Measurements from ENCODE around the gene ACOT9.
"Not testable (repeated sequence)": the region's sequence is repeated elsewhere in the genome, so short reads cannot be mapped to it uniquely, and the experiment has no call there.

ACOT9 gene

GRCh38 chrX:23694606-23695005 lies 48.5 kb downstream of the ACOT9 start:
- CTCF ChIA-PET = interaction anchor here (6.3 kb wide), 1 partner anchor 208 kb away, joined by 69 read pairs; no protein-coding TSS in a partner anchor
- no peak overlapping the region for H3K4me3 Mint-ChIP-seq
- peak; percentile 57 for DNase-seq
- H3K9me3 Mint-ChIP-seq = no peaks in the 10 kb centered on the region
- H3K27me3 Mint-ChIP-seq = no peaks in the 10 kb centered on the region
- H3K4me1 Mint-ChIP-seq = peaks cover 2% of the 10 kb centered on the region
- H3K27ac Mint-ChIP-seq = no peak overlapping the region
- no peaks in the 10 kb centered on the region for H3K36me3 Mint-ChIP-seq

DNA sequence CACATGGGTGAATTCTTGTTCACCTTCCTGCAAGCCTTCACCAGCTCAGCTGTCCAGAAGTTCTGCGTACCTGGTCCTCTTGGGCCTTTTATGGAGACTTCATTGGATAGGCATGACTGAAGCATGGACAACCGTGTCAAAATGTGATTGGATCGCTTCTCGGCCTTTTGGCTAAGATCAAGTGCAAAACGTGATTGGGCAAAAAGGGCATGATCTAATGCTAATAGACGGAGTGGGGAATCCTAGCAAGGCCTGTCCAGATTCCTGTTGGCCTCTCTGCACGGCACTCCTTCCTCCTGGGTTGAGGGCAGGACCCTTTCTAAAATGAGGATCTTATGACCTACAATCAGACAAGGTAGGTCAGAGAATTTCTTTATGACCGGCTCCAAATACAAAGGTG lies 50.9 kb downstream of the ACOT9 start:
- no peaks in the 10 kb centered on the region for H3K9me3 Mint-ChIP-seq
- no peaks in the 10 kb centered on the region for H3K27me3 Mint-ChIP-seq
- no peak for DNase-seq
- H3K4me1 Mint-ChIP-seq = no peaks in the 10 kb centered on the region
- H3K4me3 Mint-ChIP-seq = no peak overlapping the region
- H3K27ac Mint-ChIP-seq = no peak overlapping the region
- H3K36me3 Mint-ChIP-seq = no peaks in the 10 kb centered on the region
- CTCF ChIA-PET = interaction anchor here (0.9 to 6.3 kb wide), 3 partner anchors 91 to 210 kb away, joined by 3 to 69 read pairs (median 3); partner anchors contain the start of gene SAT1

GRCh38 chrX:23676486-23676885 lies 66.6 kb downstream of the ACOT9 start:
- H3K9me3 Mint-ChIP-seq, DNase-seq, H3K4me3 Mint-ChIP-seq, H3K27ac Mint-ChIP-seq, H3K27me3 Mint-ChIP-seq: not testable (repeated sequence)
- Mint-ChIP-seq H3K4me1 (peaks cover 13% of the 10 kb centered on the region), H3K36me3 (peaks cover 22% of the 10 kb centered on the region)
- CTCF ChIA-PET = interaction anchor here (0.6 kb wide), 1 partner anchor 13 kb away, joined by 4 read pairs; no protein-coding TSS in a partner anchor

GRCh38 chrX:23673108-23673507 lies 70.0 kb downstream of the ACOT9 start:
- H3K27ac Mint-ChIP-seq = no peak overlapping the region
- H3K27me3 Mint-ChIP-seq = no peaks in the 10 kb centered on the region
- no peak for DNase-seq
- H3K9me3 Mint-ChIP-seq = no peaks in the 10 kb centered on the region
- CTCF ChIA-PET = no interaction called here
- H3K4me1 Mint-ChIP-seq = peaks cover 21% of the 10 kb centered on the region
- no peak overlapping the region for H3K4me3 Mint-ChIP-seq
- peaks cover 23% of the 10 kb centered on the region for H3K36me3 Mint-ChIP-seq

GRCh38 chrX:23670528-23670927 lies 72.5 kb downstream of the ACOT9 start:
- Mint-ChIP-seq H3K4me1 (peaks cover 26% of the 10 kb centered on the region), H3K36me3 (peaks cover 15% of the 10 kb centered on the region), H3K9me3 (no peaks in the 10 kb centered on the region), H3K4me3 (no peak overlapping the region), H3K27me3 (no peaks in the 10 kb centered on the region), H3K27ac (no peak overlapping the region)
- DNase-seq = no peak
- CTCF ChIA-PET = no interaction called here

- Mint-ChIP-seq H3K36me3 (peaks cover 10% of the 10 kb centered on the region), H3K27me3 (no peaks in the 10 kb centered on the region), H3K4me1 (peaks cover 26% of the 10 kb centered on the region), H3K9me3 (no peaks in the 10 kb centered on the region), H3K27ac (peak overlapping the region; percentile 90), H3K4me3 (peak overlapping the region; percentile 80)
- CTCF ChIA-PET = no interaction called here
- no peak for DNase-seq
Measured at GRCh38 chrX:23668335-23668734, 74.7 kb downstream of the ACOT9 start.

DNA sequence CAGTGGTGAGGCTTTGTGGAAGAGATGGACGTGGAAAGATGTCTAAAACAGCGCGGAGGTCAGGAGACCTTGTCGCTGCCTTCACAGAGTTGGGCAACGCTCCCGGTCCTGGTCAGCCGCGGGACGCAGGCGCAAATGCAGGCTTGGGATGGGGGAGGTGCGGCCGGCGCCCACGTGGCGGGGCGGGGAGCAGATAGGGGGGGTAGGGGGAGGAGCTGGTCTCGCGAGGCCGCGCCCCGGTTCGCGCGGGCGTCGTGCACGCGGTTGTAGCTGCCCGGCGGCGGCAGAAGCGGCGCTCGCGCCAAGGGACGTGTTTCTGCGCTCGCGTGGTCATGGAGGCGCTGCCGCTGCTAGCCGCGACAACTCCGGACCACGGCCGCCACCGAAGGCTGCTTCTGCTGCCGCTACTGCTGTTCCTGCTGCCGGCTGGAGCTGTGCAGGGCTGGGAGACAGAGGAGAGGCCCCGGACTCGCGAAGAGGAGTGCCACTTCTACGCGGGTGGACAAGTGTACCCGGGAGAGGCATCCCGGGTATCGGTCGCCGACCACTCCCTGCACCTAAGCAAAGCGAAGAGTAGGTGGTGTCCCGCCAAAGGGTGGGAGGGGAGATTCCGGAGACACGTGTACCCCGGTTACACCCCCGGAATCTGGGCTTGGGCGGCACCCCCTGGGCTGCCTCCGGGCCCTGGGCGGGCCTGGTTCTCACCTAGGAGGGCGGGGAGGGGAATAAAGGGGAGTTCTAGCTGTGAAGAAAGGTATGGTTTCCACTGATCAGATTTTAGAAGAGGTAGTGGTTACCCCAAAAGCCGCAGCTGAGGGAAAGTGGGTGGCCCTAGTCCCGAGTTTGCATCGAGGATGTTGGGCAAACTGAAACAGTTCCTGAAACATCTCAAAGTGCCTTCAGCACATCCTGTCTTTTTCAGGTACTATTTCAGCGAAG lies 75.6 kb downstream of the ACOT9 start, which contains the start of gene PRDX4:
TSS of gene PRDX4 (plus strand) at position 255 of the 939 bp plus-strand sequence. CDS start at position 333, 78 bp downstream.
- CTCF ChIA-PET = no interaction called here
- DNase-seq = peak; percentile 78
- Mint-ChIP-seq H3K27ac (peak within 1 kb of the TSS; percentile 90), H3K9me3 (no peaks in the 10 kb centered on the region), H3K27me3 (no peaks in the 10 kb centered on the region), H3K4me3 (peak within 1 kb of the TSS; percentile 80), H3K36me3 (peaks cover 4% of the 10 kb centered on the region), H3K4me1 (peaks cover 33% of the 10 kb centered on the region)

- peaks cover under 1% of the 10 kb centered on the region for H3K36me3 Mint-ChIP-seq
- no peaks in the 10 kb centered on the region for H3K9me3 Mint-ChIP-seq
- peak overlapping the region; percentile 80 for H3K4me3 Mint-ChIP-seq
- no peaks in the 10 kb centered on the region for H3K27me3 Mint-ChIP-seq
- peaks cover 45% of the 10 kb centered on the region for H3K4me1 Mint-ChIP-seq
- DNase-seq = no peak
- peak overlapping the region; percentile 90 for H3K27ac Mint-ChIP-seq
- CTCF ChIA-PET = no interaction called here
Measured at GRCh38 chrX:23666282-23666681, 76.8 kb downstream of the ACOT9 start.

GRCh38 chrX:23664496-23664895 lies 78.6 kb downstream of the ACOT9 start:
- CTCF ChIA-PET = no interaction called here
- DNase-seq = no peak
- Mint-ChIP-seq H3K27me3 (no peaks in the 10 kb centered on the region), H3K4me3 (no peak overlapping the region), H3K4me1 (peaks cover 52% of the 10 kb centered on the region), H3K9me3 (no peaks in the 10 kb centered on the region), H3K27ac (no peak overlapping the region), H3K36me3 (no peaks in the 10 kb centered on the region)

GRCh38 chrX:23662853-23663252 lies 80.2 kb downstream of the ACOT9 start:
- CTCF ChIA-PET = interaction anchor here (1.3 kb wide), 1 partner anchor 239 kb away, joined by 4 read pairs; no protein-coding TSS in a partner anchor
- Mint-ChIP-seq H3K4me1 (peaks cover 42% of the 10 kb centered on the region), H3K27ac (peak overlapping the region; percentile 83), H3K27me3 (no peaks in the 10 kb centered on the region), H3K4me3 (no peak overlapping the region), H3K9me3 (no peaks in the 10 kb centered on the region), H3K36me3 (no peaks in the 10 kb centered on the region)
- DNase-seq = no peak

DNA sequence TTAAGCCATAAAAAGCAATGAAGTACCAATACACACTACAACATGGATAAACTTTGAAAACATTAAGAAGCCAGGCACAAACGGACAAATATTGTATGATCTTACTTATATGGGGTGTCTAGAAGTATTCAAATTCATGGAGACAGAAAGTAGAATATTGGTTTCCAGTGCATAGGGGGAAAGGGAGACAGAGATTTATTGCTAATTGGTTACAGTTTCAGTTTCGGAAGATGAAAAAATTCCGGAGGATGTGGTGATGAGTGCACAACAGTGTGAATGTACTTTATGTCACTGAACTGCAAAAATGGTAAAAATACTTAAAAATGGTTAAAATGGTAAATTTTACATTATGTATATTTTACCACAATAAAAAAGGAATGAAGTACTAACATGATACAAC lies 80.9 kb downstream of the ACOT9 start:
- Mint-ChIP-seq H3K4me3 (no peak overlapping the region), H3K27me3 (no peaks in the 10 kb centered on the region), H3K27ac (peak overlapping the region; percentile 83), H3K9me3 (no peaks in the 10 kb centered on the region), H3K4me1 (peaks cover 41% of the 10 kb centered on the region), H3K36me3 (no peaks in the 10 kb centered on the region)
- CTCF ChIA-PET = interaction anchor here (1.3 kb wide), 1 partner anchor 240 kb away, joined by 4 read pairs; no protein-coding TSS in a partner anchor
- DNase-seq = no peak

DNA sequence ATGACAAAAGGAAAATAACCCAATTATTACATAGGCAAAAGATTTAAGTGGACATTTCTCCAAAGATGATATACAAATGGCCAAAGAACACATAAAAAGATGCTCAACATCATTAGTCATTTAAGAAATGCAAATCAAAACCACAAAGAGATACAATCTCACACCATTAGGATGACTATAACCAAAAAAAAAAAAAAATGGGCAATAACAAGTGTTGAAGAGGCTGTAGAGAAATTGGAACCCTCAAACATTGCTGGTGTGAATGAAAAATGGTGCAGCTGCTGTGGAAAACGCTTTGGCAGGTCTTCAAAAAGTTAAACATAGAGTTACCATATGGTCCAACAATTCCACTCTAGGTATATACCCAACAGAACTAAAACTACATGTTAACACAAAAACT lies 81.4 kb downstream of the ACOT9 start:
- DNase-seq = no peak
- CTCF ChIA-PET = no interaction called here
- H3K27ac Mint-ChIP-seq = no peak overlapping the region
- no peaks in the 10 kb centered on the region for H3K36me3 Mint-ChIP-seq
- no peak overlapping the region for H3K4me3 Mint-ChIP-seq
- H3K4me1 Mint-ChIP-seq = peaks cover 39% of the 10 kb centered on the region
- no peaks in the 10 kb centered on the region for H3K27me3 Mint-ChIP-seq
- no peaks in the 10 kb centered on the region for H3K9me3 Mint-ChIP-seq

DNA sequence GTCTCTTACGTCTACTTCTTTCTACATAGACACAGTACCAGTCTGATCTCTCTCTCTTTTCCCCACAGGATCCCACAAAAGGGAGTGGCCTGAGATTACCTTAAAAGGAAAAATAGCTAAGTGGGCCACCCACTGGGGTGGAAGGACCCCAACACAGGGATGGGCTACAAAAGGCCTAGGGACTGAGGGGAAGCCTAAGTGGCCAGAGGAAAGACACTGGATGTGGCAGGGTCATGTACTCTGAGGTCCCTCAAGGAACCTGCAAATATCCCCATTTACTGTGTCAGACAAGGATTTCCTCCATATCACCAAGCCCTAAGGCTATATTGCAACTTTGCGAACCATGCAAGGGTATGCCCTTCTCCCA lies 82.3 kb downstream of the ACOT9 start:
- Mint-ChIP-seq H3K27me3 (no peaks in the 10 kb centered on the region), H3K4me3 (no peak overlapping the region), H3K4me1 (peaks cover 31% of the 10 kb centered on the region), H3K9me3 (no peaks in the 10 kb centered on the region), H3K36me3 (no peaks in the 10 kb centered on the region), H3K27ac (no peak overlapping the region)
- DNase-seq = no peak
- CTCF ChIA-PET = no interaction called here

DNA sequence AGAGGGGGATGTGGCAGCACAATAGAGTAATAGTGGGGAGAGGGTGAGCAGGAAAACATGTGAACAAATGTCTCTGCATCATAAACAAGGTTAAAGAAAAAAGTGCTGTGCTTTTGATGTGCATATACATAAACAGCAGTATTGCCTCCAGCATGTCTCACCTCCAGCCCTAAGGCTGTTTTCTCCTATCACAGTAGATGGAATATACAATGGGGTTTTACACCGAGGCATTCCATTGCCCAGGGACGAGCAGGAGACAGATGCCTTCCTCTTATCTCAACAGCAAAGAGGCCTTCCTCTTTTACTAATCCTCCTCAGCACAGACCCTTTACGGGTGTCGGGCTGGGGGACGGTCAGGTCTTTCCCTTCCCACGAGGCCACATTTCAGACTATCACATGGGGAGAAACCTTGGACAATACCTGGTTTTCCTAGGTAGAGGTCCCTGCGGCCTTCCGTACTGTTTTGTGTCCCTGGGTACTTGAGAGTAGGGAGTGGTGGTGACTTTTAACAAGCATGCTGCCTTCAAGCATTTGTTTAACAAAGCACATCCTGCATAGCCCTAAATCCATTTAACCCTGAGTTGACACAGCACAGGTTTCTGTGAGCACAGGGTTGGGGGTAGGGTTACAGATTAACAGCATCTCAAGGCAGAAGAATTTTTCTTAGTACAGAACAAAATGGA lies 82.9 kb downstream of the ACOT9 start:
- DNase-seq, H3K27ac Mint-ChIP-seq, H3K9me3 Mint-ChIP-seq, H3K36me3 Mint-ChIP-seq, H3K27me3 Mint-ChIP-seq, H3K4me3 Mint-ChIP-seq, CTCF ChIA-PET: not testable (repeated sequence)
- peaks cover 31% of the 10 kb centered on the region for H3K4me1 Mint-ChIP-seq
